ENCODE results near the gene CAMTA1. TPM values are rescaled to one million over a fixed set of nuclear protein-coding genes. Genes with fewer than 3 reads are reported as not detected.

CAMTA1 gene
- total and polyA plus RNA-seq, 9 of the 15 experiments (the other 6 are each of a cell fraction or from before 2014, with no cell fraction given), result 43.9 to 161 (median 65.9) TPM

DNA sequence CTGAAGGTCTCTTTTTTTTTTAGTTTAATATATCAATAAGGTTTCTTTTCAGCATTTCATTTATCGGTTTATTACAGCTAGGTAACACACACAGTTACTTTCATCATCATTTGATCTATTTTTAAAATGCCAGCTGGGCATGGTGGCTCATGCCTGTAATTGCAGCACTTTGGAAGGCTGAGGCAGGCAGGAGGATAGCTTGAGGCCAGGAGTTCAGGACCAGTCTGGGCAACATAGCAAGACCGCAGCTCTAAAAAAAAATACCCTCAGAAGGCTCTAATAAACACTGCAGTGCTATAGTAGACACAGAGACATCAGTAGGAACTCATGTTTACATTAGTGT is 937.4 kb downstream of the CAMTA1 start:
- ATAC-seq (no peak), FAIRE-seq (no peak), DNase-seq (ENCODE audit: extremely low read depth in 1 of 4, low spot score in 3 of 4) (no peak)
- ChIA-PET CTCF (ENCODE audit: low intra/inter-chr PET ratio) (no interaction called here), POLR2A (no interaction called here)
- no peak overlapping the region for H3K4me2 ChIP-seq (ENCODE audit: insufficient read depth, low read length)
- intact Hi-C loops (cut with micrococcal nuclease), result loop anchor here (10.0 kb wide), 1 partner anchor 948 kb away; no protein-coding TSS in a partner anchor
- 0% methylated on average over 2 of the region's 2 CpGs for WGBS (ENCODE audit: insufficient coverage, low coverage, missing lambda C conversion rate)
- H3K9ac ChIP-seq (ENCODE audit: insufficient read depth in 1 of 2, low read depth in 2 of 2, low read length in 2 of 2), result no peak overlapping the region
- no peaks in the 10 kb centered on the region for H3K79me2 ChIP-seq (ENCODE audit: control insufficient read depth, insufficient read depth, low read length)
- no peaks in the 10 kb centered on the region for H3K36me3 ChIP-seq (ENCODE audit: control insufficient read depth, insufficient read depth, low read length)
- H3K4me3 ChIP-seq, result no peak overlapping the region
- BruUV-seq (replicated peaks), result no TSS peak
- no peak for TF ChIP-seq XRCC3 (IDR thresholded peaks at IDR 0.05)
- H3K9me3 ChIP-seq (replicated peaks; ENCODE audit: control insufficient read depth, insufficient read depth, low read depth, low read length), result no peaks in the 10 kb centered on the region
- no peaks in the 10 kb centered on the region for H3K4me1 ChIP-seq (replicated peaks in 1 of 2; ENCODE audit: control insufficient read depth in 2 of 2, insufficient read depth in 2 of 2, low read length in 2 of 2)
- in situ Hi-C loops (cut with MboI), result no loop called here
- H4K20me1 ChIP-seq (replicated peaks; ENCODE audit: control insufficient read depth, insufficient read depth, low read length), result peaks cover 5% of the 10 kb centered on the region; the same call in 1 of the 2 replicates
- no peak overlapping the region for H3K27ac ChIP-seq (ENCODE audit: extremely low read depth, low read depth, low read length)
- H3K27me3 ChIP-seq (ENCODE audit: control insufficient read depth in 2 of 2, insufficient read depth in 2 of 2, low read length in 2 of 2), result peaks cover 74 to 76% of the 10 kb centered on the region in 2 experiments
- no peak overlapping the region for H2AFZ ChIP-seq (ENCODE audit: low read depth, low read length)
- H3K9me1 ChIP-seq (ENCODE audit: control insufficient read depth, insufficient read depth, low read length), result no peaks in the 10 kb centered on the region

DNA sequence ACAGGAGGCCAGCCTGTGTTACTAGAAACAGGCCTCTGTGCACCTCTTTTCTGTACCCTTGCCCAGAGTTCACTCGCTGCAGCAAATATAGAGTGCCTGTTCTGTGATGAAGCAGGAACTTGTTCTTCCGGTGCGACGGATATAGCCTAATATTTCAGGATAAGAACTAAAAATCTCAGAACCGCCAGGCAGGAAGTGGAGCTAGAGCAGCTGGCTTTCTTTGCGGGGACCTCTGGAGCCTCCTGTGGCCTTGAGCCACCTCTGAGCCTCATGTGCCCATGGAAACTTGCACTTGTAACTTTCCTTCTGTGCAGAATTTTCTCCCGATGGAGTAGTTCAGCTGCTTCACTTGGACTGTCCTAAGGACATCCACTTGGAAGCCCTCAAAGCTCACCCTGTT is 941.4 kb downstream of the CAMTA1 start:
- H3K9ac ChIP-seq (ENCODE audit: insufficient read depth in 1 of 2, low read depth in 2 of 2, low read length in 2 of 2), result no peak overlapping the region
- no peaks in the 10 kb centered on the region for H3K79me2 ChIP-seq (ENCODE audit: control insufficient read depth, insufficient read depth, low read length)
- no peak overlapping the region for H3K4me3 ChIP-seq
- intact Hi-C loops (cut with micrococcal nuclease), result loop anchor here (10.0 kb wide), 1 partner anchor 952 kb away; no protein-coding TSS in a partner anchor
- no peak overlapping the region for H3K27ac ChIP-seq (ENCODE audit: extremely low read depth, low read depth, low read length)
- 6% methylated on average over 7 of the region's 7 CpGs for WGBS (ENCODE audit: insufficient coverage, low coverage, missing lambda C conversion rate)
- no TSS peak for BruUV-seq (replicated peaks)
- in situ Hi-C loops (cut with MboI), result no loop called here
- no peaks in the 10 kb centered on the region for H3K9me1 ChIP-seq (ENCODE audit: control insufficient read depth, insufficient read depth, low read length)
- H4K20me1 ChIP-seq (replicated peaks; ENCODE audit: control insufficient read depth, insufficient read depth, low read length), result no peaks in the 10 kb centered on the region; the same call in 1 of the 2 replicates
- no peak for TF ChIP-seq NR1H2 (CRISPR knock-in tag; IDR thresholded peaks at IDR 0.05)
- TF ChIP-seq, protein P1, sequence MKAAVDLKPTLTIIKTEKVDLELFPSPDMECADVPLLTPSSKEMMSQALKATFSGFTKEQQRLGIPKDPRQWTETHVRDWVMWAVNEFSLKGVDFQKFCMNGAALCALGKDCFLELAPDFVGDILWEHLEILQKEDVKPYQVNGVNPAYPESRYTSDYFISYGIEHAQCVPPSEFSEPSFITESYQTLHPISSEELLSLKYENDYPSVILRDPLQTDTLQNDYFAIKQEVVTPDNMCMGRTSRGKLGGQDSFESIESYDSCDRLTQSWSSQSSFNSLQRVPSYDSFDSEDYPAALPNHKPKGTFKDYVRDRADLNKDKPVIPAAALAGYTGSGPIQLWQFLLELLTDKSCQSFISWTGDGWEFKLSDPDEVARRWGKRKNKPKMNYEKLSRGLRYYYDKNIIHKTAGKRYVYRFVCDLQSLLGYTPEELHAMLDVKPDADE (conservative IDR thresholded peaks at IDR 0.05; ENCODE audit: control insufficient read depth, low read depth, low read length), result no peak
- no peak for TF ChIP-seq POLR2AphosphoS2 (IDR thresholded peaks at IDR 0.05; ENCODE audit: low read length)
- no peak for TF ChIP-seq ZKSCAN3 (CRISPR knock-in tag; IDR thresholded peaks at IDR 0.05)
- TF ChIP-seq ARID2 (IDR thresholded peaks at IDR 0.05), result no peak
- TF ChIP-seq NFYB (IDR thresholded peaks at IDR 0.05; ENCODE audit: extremely low read depth, insufficient read length), result no peak
- TF ChIP-seq CTBP1 (IDR thresholded peaks at IDR 0.05; ENCODE audit: borderline replicate concordance), result no peak
- TF ChIP-seq COPS2 (conservative IDR thresholded peaks at IDR 0.05), result no peak
- TF ChIP-seq MCM7 (IDR thresholded peaks at IDR 0.05), result no peak
- TF ChIP-seq, protein P2, sequence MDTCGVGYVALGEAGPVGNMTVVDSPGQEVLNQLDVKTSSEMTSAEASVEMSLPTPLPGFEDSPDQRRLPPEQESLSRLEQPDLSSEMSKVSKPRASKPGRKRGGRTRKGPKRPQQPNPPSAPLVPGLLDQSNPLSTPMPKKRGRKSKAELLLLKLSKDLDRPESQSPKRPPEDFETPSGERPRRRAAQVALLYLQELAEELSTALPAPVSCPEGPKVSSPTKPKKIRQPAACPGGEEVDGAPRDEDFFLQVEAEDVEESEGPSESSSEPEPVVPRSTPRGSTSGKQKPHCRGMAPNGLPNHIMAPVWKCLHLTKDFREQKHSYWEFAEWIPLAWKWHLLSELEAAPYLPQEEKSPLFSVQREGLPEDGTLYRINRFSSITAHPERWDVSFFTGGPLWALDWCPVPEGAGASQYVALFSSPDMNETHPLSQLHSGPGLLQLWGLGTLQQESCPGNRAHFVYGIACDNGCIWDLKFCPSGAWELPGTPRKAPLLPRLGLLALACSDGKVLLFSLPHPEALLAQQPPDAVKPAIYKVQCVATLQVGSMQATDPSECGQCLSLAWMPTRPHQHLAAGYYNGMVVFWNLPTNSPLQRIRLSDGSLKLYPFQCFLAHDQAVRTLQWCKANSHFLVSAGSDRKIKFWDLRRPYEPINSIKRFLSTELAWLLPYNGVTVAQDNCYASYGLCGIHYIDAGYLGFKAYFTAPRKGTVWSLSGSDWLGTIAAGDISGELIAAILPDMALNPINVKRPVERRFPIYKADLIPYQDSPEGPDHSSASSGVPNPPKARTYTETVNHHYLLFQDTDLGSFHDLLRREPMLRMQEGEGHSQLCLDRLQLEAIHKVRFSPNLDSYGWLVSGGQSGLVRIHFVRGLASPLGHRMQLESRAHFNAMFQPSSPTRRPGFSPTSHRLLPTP (IDR thresholded peaks at IDR 0.05; ENCODE audit: borderline replicate concordance, extremely low read depth, insufficient read length), result no peak
- TF ChIP-seq ZBTB8A (IDR thresholded peaks at IDR 0.05; ENCODE audit: partially characterized antibody), result no peak
- ATAC-seq (no peak), FAIRE-seq (no peak), DNase-seq (ENCODE audit: extremely low read depth in 1 of 4, low spot score in 3 of 4) (no peak)
- H3K27me3 ChIP-seq (ENCODE audit: control insufficient read depth in 2 of 2, insufficient read depth in 2 of 2, low read length in 2 of 2), result peaks cover 70 to 75% of the 10 kb centered on the region in 2 experiments
- no peak overlapping the region for H2AFZ ChIP-seq (ENCODE audit: low read depth, low read length)
- CTCF ChIA-PET (ENCODE audit: low intra/inter-chr PET ratio), result no interaction called here
- no peaks in the 10 kb centered on the region for H3K4me1 ChIP-seq (replicated peaks in 1 of 2; ENCODE audit: control insufficient read depth in 2 of 2, insufficient read depth in 2 of 2, low read length in 2 of 2)
- no peaks in the 10 kb centered on the region for H3K36me3 ChIP-seq (ENCODE audit: control insufficient read depth, insufficient read depth, low read length)
- H3K4me2 ChIP-seq (ENCODE audit: insufficient read depth, low read length), result no peak overlapping the region
- no peaks in the 10 kb centered on the region for H3K9me3 ChIP-seq (replicated peaks; ENCODE audit: control insufficient read depth, insufficient read depth, low read depth, low read length)
- POLR2A ChIA-PET, result interaction anchor here (0.5 to 0.6 kb wide), 2 partner anchors 16 to 87 kb away, joined by 3 to 4 read pairs; no protein-coding TSS in a partner anchor
